Mesothelial cell of epicardium (in vitro differentiated cells): Measurements from ENCODE around the gene GTF3C1. TPM values are rescaled to one million over a fixed set of nuclear protein-coding genes. Genes with fewer than 3 reads are reported as not detected.

Experiments
- DNase-seq, 2 experiments: peaks; one replicate each; pipeline ENCODE4 v3.0.0; 2021; ENCODE audit warnings: low spot score in 2 of 2; ENCODE audit not compliant: unreplicated experiment in 2 of 2
- H3K27ac Mint-ChIP-seq: 2 replicates; pipeline ENCODE4 v1.8.0; 2021; ENCODE audit warnings: mixed read lengths
- H3K27me3 Mint-ChIP-seq: 2 replicates; pipeline ENCODE4 v1.8.0; 2021; ENCODE audit warnings: low read depth, mixed read lengths
- H3K36me3 Mint-ChIP-seq: 2 replicates; pipeline ENCODE4 v1.8.0; 2021; ENCODE audit warnings: mixed read lengths
- H3K4me1 Mint-ChIP-seq: 2 replicates; pipeline ENCODE4 v1.8.0; 2021; ENCODE audit warnings: mixed read lengths
- H3K4me3 Mint-ChIP-seq: 2 replicates; pipeline ENCODE4 v1.8.0; 2021; ENCODE audit warnings: mild to moderate bottlenecking, moderate library complexity, mixed read lengths
- H3K9me3 Mint-ChIP-seq: 2 replicates; pipeline ENCODE4 v1.8.0; 2021; ENCODE audit warnings: mixed read lengths
- total RNA-seq: library from RNA; stranded (reverse); gene quantifications from 3 replicates; pipeline ENCODE4 v1.2.1, GENCODE V29; 2021
- TF ChIP-seq, protein P1 (sequence below): fragments of 200-600 bp; sonication (generic); IDR thresholded peaks from one replicate; pipeline ENCODE4 v1.5.0; 2021; ENCODE audit warnings: antibody characterized with exemption; ENCODE audit not compliant: unreplicated experiment

The GTF3C1 gene
- total RNA-seq, 1 donor from 2014 or later: 131 TPM

DNA sequence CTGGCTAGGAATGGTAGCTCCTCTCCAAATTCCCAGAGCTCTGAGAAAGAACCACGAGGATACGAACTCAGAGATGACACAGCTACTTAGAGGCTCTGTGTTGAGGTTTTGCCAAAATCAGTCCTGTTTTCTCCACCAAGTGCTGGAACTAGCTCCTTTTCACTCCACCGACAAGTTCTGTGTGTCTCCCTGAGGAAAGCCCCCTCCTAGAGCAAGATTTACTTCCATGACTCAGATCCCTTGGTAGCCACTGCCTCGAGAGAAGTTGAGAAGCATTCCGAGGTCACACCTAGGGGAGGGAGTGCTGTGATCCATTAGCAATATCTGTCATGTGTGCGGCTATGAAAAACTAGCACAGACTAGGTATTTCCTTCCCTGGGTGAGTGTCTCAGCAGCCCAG is 117.2 kb downstream of the GTF3C1 start:
- Mint-ChIP-seq H3K27me3 (no peaks in the 10 kb centered on the region), H3K36me3 (no peaks in the 10 kb centered on the region), H3K4me1 (peaks cover 9% of the 10 kb centered on the region), H3K4me3 (no peak overlapping the region), H3K9me3 (no peaks in the 10 kb centered on the region), H3K27ac (no peak overlapping the region)
- DNase-seq: peak in 1 of 2 experiments; percentile 34
- TF ChIP-seq, protein P1, sequence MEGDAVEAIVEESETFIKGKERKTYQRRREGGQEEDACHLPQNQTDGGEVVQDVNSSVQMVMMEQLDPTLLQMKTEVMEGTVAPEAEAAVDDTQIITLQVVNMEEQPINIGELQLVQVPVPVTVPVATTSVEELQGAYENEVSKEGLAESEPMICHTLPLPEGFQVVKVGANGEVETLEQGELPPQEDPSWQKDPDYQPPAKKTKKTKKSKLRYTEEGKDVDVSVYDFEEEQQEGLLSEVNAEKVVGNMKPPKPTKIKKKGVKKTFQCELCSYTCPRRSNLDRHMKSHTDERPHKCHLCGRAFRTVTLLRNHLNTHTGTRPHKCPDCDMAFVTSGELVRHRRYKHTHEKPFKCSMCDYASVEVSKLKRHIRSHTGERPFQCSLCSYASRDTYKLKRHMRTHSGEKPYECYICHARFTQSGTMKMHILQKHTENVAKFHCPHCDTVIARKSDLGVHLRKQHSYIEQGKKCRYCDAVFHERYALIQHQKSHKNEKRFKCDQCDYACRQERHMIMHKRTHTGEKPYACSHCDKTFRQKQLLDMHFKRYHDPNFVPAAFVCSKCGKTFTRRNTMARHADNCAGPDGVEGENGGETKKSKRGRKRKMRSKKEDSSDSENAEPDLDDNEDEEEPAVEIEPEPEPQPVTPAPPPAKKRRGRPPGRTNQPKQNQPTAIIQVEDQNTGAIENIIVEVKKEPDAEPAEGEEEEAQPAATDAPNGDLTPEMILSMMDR: no peak

DNA sequence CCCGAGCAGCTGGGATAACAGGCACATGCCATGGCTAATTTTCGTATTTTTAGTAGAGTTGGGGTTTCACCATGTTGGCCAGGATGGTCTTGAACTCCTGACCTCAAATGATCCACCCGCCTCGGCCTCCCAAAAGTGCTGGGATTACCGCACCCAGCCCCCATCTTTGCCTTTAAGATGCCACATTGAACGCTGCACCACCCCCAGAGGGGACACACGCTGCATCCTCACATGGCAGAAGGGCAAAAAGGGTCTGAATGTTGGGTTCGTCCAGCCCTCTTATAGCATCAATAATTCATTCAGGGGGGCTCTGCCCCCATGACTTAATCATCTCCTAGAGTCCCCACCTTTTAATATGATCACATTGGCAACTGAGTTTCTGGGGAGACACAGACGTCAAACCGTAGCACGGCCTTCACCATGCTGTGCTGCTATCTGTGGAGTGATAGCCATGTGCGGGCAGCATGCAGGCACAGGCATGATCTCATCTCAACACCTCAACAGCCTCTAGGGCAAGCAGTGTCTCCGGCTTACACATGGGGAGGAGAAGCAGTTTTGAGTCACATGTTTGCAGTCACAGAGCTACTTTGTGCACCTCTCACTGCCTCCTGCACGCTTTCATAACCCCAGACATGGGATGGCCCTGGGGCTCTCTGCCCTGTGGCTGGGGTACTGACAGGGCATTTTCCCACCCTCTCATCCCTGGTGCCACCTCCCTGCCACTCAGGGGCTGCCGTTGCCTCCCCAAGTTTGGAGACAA is 117.8 kb downstream of the GTF3C1 start:
- no peaks in the 10 kb centered on the region for H3K27me3 Mint-ChIP-seq
- no peak overlapping the region for H3K27ac Mint-ChIP-seq
- peak in 1 of 2 experiments; percentile 29 for DNase-seq
- H3K9me3 Mint-ChIP-seq: no peaks in the 10 kb centered on the region
- H3K36me3 Mint-ChIP-seq: no peaks in the 10 kb centered on the region
- H3K4me3 Mint-ChIP-seq: no peak overlapping the region
- H3K4me1 Mint-ChIP-seq: peaks cover 9% of the 10 kb centered on the region
- TF ChIP-seq, protein P1: no peak

DNA sequence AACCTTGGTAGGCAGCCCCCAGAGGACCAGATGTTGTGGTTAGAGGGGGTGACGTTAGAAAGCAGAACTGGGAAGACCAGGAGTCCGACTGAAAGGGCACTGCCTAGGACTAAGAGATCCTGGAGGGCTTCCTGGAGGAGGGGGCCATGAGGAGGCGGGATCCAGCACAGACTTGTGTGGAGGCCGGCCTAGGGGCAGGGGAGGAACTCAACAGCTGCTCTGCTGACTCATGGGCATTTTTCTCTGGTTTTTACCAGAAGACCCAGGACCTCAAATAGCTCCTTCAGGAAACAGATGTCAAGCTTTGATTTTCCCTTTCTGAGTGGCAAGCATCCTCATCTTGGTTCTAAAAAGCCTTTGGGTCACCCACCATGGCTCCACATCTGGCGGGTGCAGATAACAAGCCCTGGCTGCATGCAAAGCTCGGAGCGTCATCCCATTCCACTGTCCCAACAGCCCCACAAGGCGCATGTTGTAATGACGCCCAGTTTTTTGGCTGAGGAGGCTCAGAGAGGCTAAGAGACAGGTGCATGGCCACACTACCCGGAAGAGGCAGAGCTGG is 118.7 kb downstream of the GTF3C1 start:
- Mint-ChIP-seq H3K4me1 (peaks cover 9% of the 10 kb centered on the region), H3K27ac (no peak overlapping the region), H3K36me3 (no peaks in the 10 kb centered on the region), H3K9me3 (no peaks in the 10 kb centered on the region), H3K27me3 (no peaks in the 10 kb centered on the region), H3K4me3 (no peak overlapping the region)
- peak in 1 of 2 experiments; percentile 25 for DNase-seq
- TF ChIP-seq, protein P1: no peak

DNA sequence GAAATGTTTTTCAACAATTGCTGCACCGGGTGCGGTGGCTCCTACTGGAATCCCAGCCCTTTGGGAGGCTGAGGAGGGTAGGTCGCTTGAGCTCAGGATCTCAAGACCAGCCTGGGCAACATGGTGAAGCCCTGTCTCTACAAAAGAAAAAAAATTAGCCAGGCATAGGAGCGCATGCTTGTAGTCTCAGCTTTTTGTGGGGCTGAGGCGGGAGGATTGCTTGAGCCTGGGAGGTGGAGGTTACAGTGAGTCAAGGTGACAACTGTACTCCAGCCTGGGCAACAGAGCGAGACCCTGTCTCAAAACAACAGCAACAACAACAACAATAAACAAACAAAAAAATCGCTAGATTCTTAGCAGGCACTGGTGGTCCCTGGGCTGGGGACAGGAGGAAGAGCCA is 119.2 kb downstream of the GTF3C1 start:
- no peak overlapping the region for H3K27ac Mint-ChIP-seq
- H3K9me3 Mint-ChIP-seq: no peaks in the 10 kb centered on the region
- H3K27me3 Mint-ChIP-seq: no peaks in the 10 kb centered on the region
- no peak overlapping the region for H3K4me3 Mint-ChIP-seq
- DNase-seq: peak in 1 of 2 experiments; percentile 6
- no peaks in the 10 kb centered on the region for H3K36me3 Mint-ChIP-seq
- TF ChIP-seq, protein P1: no peak
- H3K4me1 Mint-ChIP-seq: peaks cover 9% of the 10 kb centered on the region

DNA sequence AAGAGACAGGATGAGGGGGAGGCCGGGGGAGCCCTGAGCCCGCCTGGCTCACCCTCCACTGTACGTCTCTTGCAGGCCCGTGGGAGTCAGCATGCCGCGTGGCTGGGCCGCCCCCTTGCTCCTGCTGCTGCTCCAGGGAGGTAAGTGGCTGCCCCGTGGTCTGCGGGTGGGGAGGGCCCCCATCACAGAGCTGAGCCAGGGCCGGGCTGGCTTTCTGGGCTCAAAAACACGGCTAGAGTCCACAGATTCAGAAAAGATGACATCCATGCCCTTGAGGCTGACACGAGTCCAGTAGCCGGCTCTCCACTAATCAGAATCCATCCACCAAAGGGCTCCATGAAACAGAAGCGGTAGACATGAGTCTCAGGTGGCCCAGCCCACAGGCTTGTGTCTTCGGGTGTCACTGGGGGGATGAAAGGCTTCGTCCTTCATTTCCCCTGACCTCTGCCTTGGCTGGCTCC is 119.7 kb downstream of the GTF3C1 start:
- Mint-ChIP-seq H3K27me3 (no peaks in the 10 kb centered on the region), H3K36me3 (no peaks in the 10 kb centered on the region), H3K27ac (no peak overlapping the region), H3K4me1 (peaks cover 9% of the 10 kb centered on the region), H3K4me3 (no peak overlapping the region), H3K9me3 (no peaks in the 10 kb centered on the region)
- TF ChIP-seq, protein P1: no peak
- peak in 1 of 2 experiments; percentile 37 for DNase-seq
